Measurements from ENCODE around the gene HYAL2. TPM values are rescaled to one million over a fixed set of nuclear protein-coding genes. Genes with fewer than 3 reads are reported as not detected.

HYAL2 gene
- total and polyA plus RNA-seq, 9 of the 15 experiments (the other 6 are each of a cell fraction or from before 2014, with no cell fraction given): 0.36 to 22.7 (median 11.4) TPM; not detected in 1

DNA sequence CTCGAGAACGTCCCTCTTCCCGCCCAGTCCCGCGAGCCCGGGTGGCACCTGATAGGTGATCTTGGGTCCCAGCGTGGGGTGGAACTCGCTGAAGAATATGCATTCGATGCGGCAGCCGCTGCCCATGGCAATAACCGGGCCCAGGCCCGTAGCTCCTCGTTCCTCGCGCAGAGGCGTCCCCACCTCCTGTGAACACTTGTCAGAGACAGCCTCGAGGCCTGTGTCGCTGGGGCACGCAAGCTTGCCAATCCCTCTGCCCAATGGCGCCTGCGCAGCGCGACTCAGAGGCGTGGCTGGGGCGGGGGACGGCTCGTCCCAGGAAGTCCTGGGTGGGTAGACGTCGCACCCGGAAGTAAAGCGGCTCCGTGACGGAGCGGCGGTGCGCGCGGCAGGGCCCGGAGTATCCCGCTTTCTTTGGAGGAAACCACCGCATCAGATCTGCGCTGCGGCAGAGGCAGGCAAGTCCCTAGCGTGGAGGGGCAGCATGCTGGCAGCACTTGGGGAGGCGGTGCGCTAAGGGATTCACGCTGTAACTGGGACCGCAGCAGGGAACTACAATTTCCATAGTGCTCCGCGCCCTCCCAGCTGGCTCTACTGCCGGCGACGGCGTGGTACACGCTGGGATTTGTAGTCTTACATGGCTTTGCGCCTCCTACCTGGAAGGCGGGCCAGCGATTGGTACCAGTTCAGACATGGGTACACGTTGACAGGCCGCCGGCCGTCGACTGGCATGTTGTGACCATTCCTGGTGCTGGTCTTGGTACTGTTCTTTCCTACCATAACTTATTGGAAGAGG lies 28.2 kb upstream of the HYAL2 start, which contains the start of the genes CYB561D2 and NPRL2 (continued):
- TF ChIP-seq MYNN (IDR thresholded peaks at IDR 0.05) (peak; percentile 62; the same call in 1 of the 2 replicates), MYNN (CRISPR knock-in tag; IDR thresholded peaks at IDR 0.05) (no peak), ELF4 (CRISPR knock-in tag; IDR thresholded peaks at IDR 0.05) (peak; percentile 79; the same call in 1 of the 2 replicates), ZNF197 (CRISPR knock-in tag; IDR thresholded peaks at IDR 0.05; ENCODE audit: low read depth) (0 out of 2 replicates have a peak, but pooled peaks have one; percentile 89), SNIP1 (IDR thresholded peaks at IDR 0.05; ENCODE audit: low read depth) (no peak), RBM15 (IDR thresholded peaks at IDR 0.05; ENCODE audit: insufficient read depth, low read length) (no peak), TFAP4 (CRISPR knock-in tag; IDR thresholded peaks at IDR 0.05; ENCODE audit: borderline replicate concordance) (peak; percentile 97), RBM39 (optimal IDR thresholded peaks at IDR 0.05; ENCODE audit: low read depth, low read length) (no peak), TAF7 (tag; IDR thresholded peaks at IDR 0.05) (no peak), CCNT2 (IDR thresholded peaks at IDR 0.05; ENCODE audit: borderline replicate concordance, extremely low read depth, insufficient read length, low read depth, low read length) (peak; percentile 11), FOXP1 (CRISPR knock-in tag; IDR thresholded peaks at IDR 0.05) (peak; percentile 51; the same call in 1 of the 2 replicates), GABPB1 (CRISPR knock-in tag; IDR thresholded peaks at IDR 0.05) (peak; percentile 89), SREBF2 (CRISPR knock-in tag; IDR thresholded peaks at IDR 0.05) (0 out of 2 replicates have a peak, but pooled peaks have one; percentile 62), TFE3 (CRISPR knock-in tag; IDR thresholded peaks at IDR 0.05) (0 out of 2 replicates have a peak, but pooled peaks have one; percentile 8), TSC22D4 (tag; IDR thresholded peaks at IDR 0.05) (no peak), FOXK2 (conservative IDR thresholded peaks at IDR 0.05 in 1 of 2, IDR thresholded peaks at IDR 0.05 in 1 of 2; ENCODE audit: low read depth in 2 of 2) (peak; percentile 14 to 27; a peak in 1 of 4 replicates), KLF6 (CRISPR knock-in tag; IDR thresholded peaks at IDR 0.05; ENCODE audit: borderline replicate concordance) (0 out of 2 replicates have a peak, but pooled peaks have one; percentile 53), MBD2 (IDR thresholded peaks at IDR 0.05; ENCODE audit: borderline replicate concordance, low read depth) (peak; percentile 90), ZNF583 (CRISPR knock-in tag; IDR thresholded peaks at IDR 0.05) (peak; percentile 49; the same call in 1 of the 2 replicates), L3MBTL2 (IDR thresholded peaks at IDR 0.05) (peak; percentile 91), JUN (IDR thresholded peaks at IDR 0.05; ENCODE audit: borderline replicate concordance, low read depth, low read length) (0 out of 2 replicates have a peak, but pooled peaks have one; percentile 8), JUN (CRISPR knock-in tag; IDR thresholded peaks at IDR 0.05; ENCODE audit: borderline replicate concordance) (no peak), ESRRB (CRISPR knock-in tag; IDR thresholded peaks at IDR 0.05; ENCODE audit: borderline replicate concordance) (no peak), ZBTB1 (CRISPR knock-in tag; IDR thresholded peaks at IDR 0.05; ENCODE audit: borderline replicate concordance, low read depth) (no peak)
